ENCODE results near the gene AP1M2. TPM values are rescaled to one million over a fixed set of nuclear protein-coding genes. Genes with fewer than 3 reads are reported as not detected.

Gene AP1M2
- total RNA-seq, 1 donor from 2014 or later: 29.0 TPM

GRCh38 chr19:10602330-10603083 lies 15.4 kb upstream of the AP1M2 start:
- no peak for DNase-seq (ENCODE audit: extremely low spot score in 2 of 2)
- TF ChIP-seq POLR2AphosphoS5 (IDR thresholded peaks at IDR 0.05; ENCODE audit: insufficient read depth in 1 of 2, low read depth in 1 of 2): peak in 1 of 2 donors; percentile 78
- no peak for TF ChIP-seq CTCF (IDR thresholded peaks at IDR 0.05)
- peak in 1 of 2 donors; percentile 50 for TF ChIP-seq POLR2A (IDR thresholded peaks at IDR 0.05)
- Histone ChIP-seq H3K4me3 (peak overlapping the region; percentile 84 to 94), H3K27me3 (no peaks in the 10 kb centered on the region), H3K27ac (peak overlapping the region; percentile 91), H3K9me3 (no peaks in the 10 kb centered on the region), H3K36me3 (no peaks in the 10 kb centered on the region), H3K4me1 (peaks cover 32% of the 10 kb centered on the region)
- intact Hi-C loops (cut with DNase I): no loop called here

- no peaks in the 10 kb centered on the region for H3K36me3 ChIP-seq
- TF ChIP-seq POLR2AphosphoS5 (IDR thresholded peaks at IDR 0.05; ENCODE audit: insufficient read depth in 1 of 2, low read depth in 1 of 2) (no peak), POLR2A (IDR thresholded peaks at IDR 0.05) (no peak), CTCF (IDR thresholded peaks at IDR 0.05) (no peak)
- H3K27me3 ChIP-seq: no peaks in the 10 kb centered on the region
- intact Hi-C loops (cut with DNase I): no loop called here
- no peak overlapping the region for H3K27ac ChIP-seq
- peaks cover 32% of the 10 kb centered on the region for H3K4me1 ChIP-seq
- DNase-seq (ENCODE audit: extremely low spot score in 2 of 2): no peak
- peak overlapping the region; percentile 84 to 94 for H3K4me3 ChIP-seq
- H3K9me3 ChIP-seq: no peaks in the 10 kb centered on the region
Observed at GRCh38 chr19:10601999-10602329, 14.9 kb upstream of the AP1M2 start.

- H3K4me3 ChIP-seq: no peak overlapping the region
- H3K36me3 ChIP-seq: no peaks in the 10 kb centered on the region
- no peak for DNase-seq (ENCODE audit: extremely low spot score in 2 of 2)
- no peaks in the 10 kb centered on the region for H3K9me3 ChIP-seq
- H3K27me3 ChIP-seq: no peaks in the 10 kb centered on the region
- intact Hi-C loops (cut with DNase I): no loop called here
- H3K27ac ChIP-seq: no peak overlapping the region
- peaks cover 29% of the 10 kb centered on the region for H3K4me1 ChIP-seq
- TF ChIP-seq POLR2A (IDR thresholded peaks at IDR 0.05) (no peak), CTCF (IDR thresholded peaks at IDR 0.05) (no peak), POLR2AphosphoS5 (IDR thresholded peaks at IDR 0.05; ENCODE audit: insufficient read depth in 1 of 2, low read depth in 1 of 2) (no peak)
Observed at GRCh38 chr19:10600149-10600548, 13.0 kb upstream of the AP1M2 start.

- Histone ChIP-seq H3K4me3 (no peak overlapping the region), H3K4me1 (peaks cover 15% of the 10 kb centered on the region), H3K36me3 (no peaks in the 10 kb centered on the region), H3K9me3 (no peaks in the 10 kb centered on the region), H3K27me3 (no peaks in the 10 kb centered on the region), H3K27ac (peak overlapping the region; percentile 70)
- peak in 1 of 2 donors; percentile 42 for TF ChIP-seq POLR2AphosphoS5 (IDR thresholded peaks at IDR 0.05; ENCODE audit: insufficient read depth in 1 of 2, low read depth in 1 of 2)
- no peak for TF ChIP-seq CTCF (IDR thresholded peaks at IDR 0.05)
- TF ChIP-seq POLR2A (IDR thresholded peaks at IDR 0.05): no peak
- no peak for DNase-seq (ENCODE audit: extremely low spot score in 2 of 2)
- intact Hi-C loops (cut with DNase I): no loop called here
Observed at GRCh38 chr19:10593820-10594637, 6.9 kb upstream of the AP1M2 start.

- no peaks in the 10 kb centered on the region for H3K36me3 ChIP-seq
- no peak for DNase-seq (ENCODE audit: extremely low spot score in 2 of 2)
- no peaks in the 10 kb centered on the region for H3K9me3 ChIP-seq
- intact Hi-C loops (cut with DNase I): no loop called here
- H3K4me3 ChIP-seq: no peak overlapping the region
- no peaks in the 10 kb centered on the region for H3K27me3 ChIP-seq
- TF ChIP-seq CTCF (IDR thresholded peaks at IDR 0.05) (no peak), POLR2A (IDR thresholded peaks at IDR 0.05) (no peak), POLR2AphosphoS5 (IDR thresholded peaks at IDR 0.05; ENCODE audit: insufficient read depth in 1 of 2, low read depth in 1 of 2) (no peak)
- H3K27ac ChIP-seq: peak overlapping the region; percentile 70
- H3K4me1 ChIP-seq: peaks cover 15% of the 10 kb centered on the region
Observed at GRCh38 chr19:10593148-10593547, 6.0 kb upstream of the AP1M2 start.
